ENCODE results near the gene ILKAP. TPM values are rescaled to one million over a fixed set of nuclear protein-coding genes. Genes with fewer than 3 reads are reported as not detected.

Gene ILKAP
- total RNA-seq, 4 donors from 2014 or later = 9.2 to 78.0 (median 29.1) TPM

GRCh38 chr2:238121511-238122286 is 81.8 kb downstream of the ILKAP start:
- intact Hi-C loops (cut with DNase I; ENCODE audit: low total_unique reads) = no loop called here
- Histone ChIP-seq H3K27ac (no peak overlapping the region), H3K36me3 (no peaks in the 10 kb centered on the region), H3K9me3 (no peaks in the 10 kb centered on the region), H3K4me3 (no peak overlapping the region), H3K4me1 (no peaks in the 10 kb centered on the region), H3K27me3 (no peaks in the 10 kb centered on the region)
- TF ChIP-seq POLR2A (IDR thresholded peaks at IDR 0.05) (no peak), CTCF (IDR thresholded peaks at IDR 0.05) (no peak)
- no peak for DNase-seq

GRCh38 chr2:238120463-238121298 is 82.8 kb downstream of the ILKAP start:
- Histone ChIP-seq H3K4me3 (no peak overlapping the region), H3K27me3 (no peaks in the 10 kb centered on the region), H3K36me3 (no peaks in the 10 kb centered on the region), H3K27ac (no peak overlapping the region), H3K9me3 (no peaks in the 10 kb centered on the region), H3K4me1 (no peaks in the 10 kb centered on the region)
- intact Hi-C loops (cut with DNase I; ENCODE audit: low total_unique reads) = no loop called here
- no peak for TF ChIP-seq POLR2A (IDR thresholded peaks at IDR 0.05)
- no peak for TF ChIP-seq CTCF (IDR thresholded peaks at IDR 0.05)
- DNase-seq = no peak

Other genes with a start within 250 kb of the ILKAP start
- gene UBE2F, start 236.7 kb downstream of the ILKAP start, total RNA-seq = 10 to 100 TPM; 40.7 to 88.9 (median 64.9) TPM
- 10 to 100 TPM in 2 of 4 donors, 1 to 10 TPM in 2; 5.1 to 26.0 (median 12.8) TPM for gene SCLY, start 142.7 kb downstream of the ILKAP start, total RNA-seq
- gene ESPNL, start 103.4 kb downstream of the ILKAP start, total RNA-seq = 1 to 10 TPM in 1 of 4 donors, under 1 TPM in 1, not detected in 2; 0.34 to 7.7 TPM
- gene KLHL30, start 65.0 kb downstream of the ILKAP start, total RNA-seq = 1 to 10 TPM in 1 of 4 donors, under 1 TPM in 2, not detected in 1; under 0.01 to 3.3 (median 0.62) TPM
- under 1 TPM in 1 of 4 donors, not detected in 3; 0.83 TPM for gene ERFE, start 44.7 kb downstream of the ILKAP start, total RNA-seq
- gene HES6, start 36.3 kb upstream of the ILKAP start, total RNA-seq = 10 to 100 TPM in 2 of 4 donors, 1 to 10 TPM in 1, not detected in 1; 9.5 to 33.3 (median 10.2) TPM
- 10 to 100 TPM in 3 of 4 donors, 1 to 10 TPM in 1; 2.9 to 40.9 (median 19.9) TPM for gene PER2, start 84.9 kb upstream of the ILKAP start, total RNA-seq
- 10 to 100 TPM; 12.6 to 41.8 (median 27.6) TPM for gene TRAF3IP1, start 116.8 kb upstream of the ILKAP start, total RNA-seq
- 10 to 100 TPM in 2 of 4 donors, 1 to 10 TPM in 2; 4.9 to 40.5 (median 18.6) TPM for gene ASB1, start 223.2 kb upstream of the ILKAP start, total RNA-seq